ENCODE data around the gene GALNT17.

- no peak for TF ChIP-seq PRDM4 (tag by site-specific recombination; IDR thresholded peaks at IDR 0.05)
- TF ChIP-seq TCF7L2 (IDR thresholded peaks at IDR 0.05; ENCODE audit: borderline replicate concordance, low read depth, low read length), result no peak
- TF ChIP-seq CTCF (tag by site-specific recombination; IDR thresholded peaks at IDR 0.05), result no peak
- no peak for TF ChIP-seq ZNF776 (tag by site-specific recombination; IDR thresholded peaks at IDR 0.05; ENCODE audit: borderline replicate concordance)
- TF ChIP-seq ZNF580 (tag by site-specific recombination; IDR thresholded peaks at IDR 0.05), result no peak
- TF ChIP-seq ZNF488 (tag by site-specific recombination; IDR thresholded peaks at IDR 0.05), result no peak
- no peak for TF ChIP-seq REST (tag by site-specific recombination; IDR thresholded peaks at IDR 0.05)
- no peak for TF ChIP-seq PATZ1 (tag by site-specific recombination; IDR thresholded peaks at IDR 0.05)
- TF ChIP-seq ZXDB (tag by site-specific recombination; IDR thresholded peaks at IDR 0.05), result no peak
- TF ChIP-seq ZNF223 (tag by site-specific recombination; IDR thresholded peaks at IDR 0.05), result no peak
- TF ChIP-seq ZFP3 (tag by site-specific recombination; IDR thresholded peaks at IDR 0.05; ENCODE audit: low read depth), result no peak
Observed at GRCh38 chr7:71457021-71457420, 325.1 kb downstream of the GALNT17 start.

Data from HEK293 (cell line).